ENCODE measurements around the gene KAT14.
"Not testable (repeated sequence)": the region's sequence is repeated elsewhere in the genome, so short reads cannot be mapped to it uniquely, and the experiment has no call there.

Gene KAT14

DNA sequence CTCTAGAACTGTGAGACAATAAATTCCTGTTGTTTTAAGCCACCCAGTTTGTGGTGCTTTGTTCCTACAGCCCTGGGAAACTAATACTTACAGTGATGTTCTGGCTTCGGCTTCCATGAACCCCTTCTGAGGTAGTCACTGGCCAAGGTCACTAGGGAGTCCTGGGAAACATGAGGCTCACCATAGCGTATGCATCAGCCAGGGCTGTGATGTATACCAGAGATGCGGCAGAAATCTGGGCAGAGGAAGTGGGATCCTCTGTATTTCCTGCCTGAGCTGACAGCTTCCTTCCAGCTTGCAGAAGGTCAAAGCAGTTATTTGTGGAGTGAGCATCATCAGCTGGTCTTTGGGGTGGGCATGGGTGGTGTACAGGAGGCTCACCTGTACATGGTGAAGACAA, 27.9 kb downstream of the KAT14 start:
- no peak for DNase-seq

GRCh38 chr20:18166241-18166881, 28.7 kb downstream of the KAT14 start:
- DNase-seq, result no peak

DNA sequence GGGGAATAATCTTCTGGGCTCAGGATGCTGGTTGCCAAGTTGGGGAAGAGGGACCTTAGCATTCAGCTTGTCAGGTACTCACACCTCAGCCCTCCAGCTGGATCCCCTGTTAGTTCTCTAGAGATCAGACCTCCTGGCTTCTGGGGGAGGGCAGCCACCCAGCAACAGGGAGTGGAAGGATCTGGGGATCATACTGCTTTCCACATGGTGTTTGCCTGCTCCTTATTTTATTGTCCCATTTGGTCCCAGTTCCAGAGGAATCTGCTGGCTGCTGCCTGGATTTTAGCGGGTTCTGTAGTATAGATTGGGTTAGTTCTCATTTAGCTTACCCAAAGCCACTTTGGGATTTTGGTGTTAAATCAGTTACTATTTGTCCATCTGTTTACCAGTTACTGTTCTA, 29.3 kb downstream of the KAT14 start:
- DNase-seq, result no peak

- no peak for DNase-seq
These were observed 34.7 kb downstream of the KAT14 start for GRCh38 chr20:18172379-18172778.

GRCh38 chr20:18174906-18175683, 37.4 kb downstream of the KAT14 start:
- no peak for DNase-seq

GRCh38 chr20:18176318-18176785, 38.7 kb downstream of the KAT14 start:
- no peak for DNase-seq

GRCh38 chr20:18180366-18180765, 42.7 kb downstream of the KAT14 start:
- DNase-seq, result not testable (repeated sequence)

GRCh38 chr20:18180815-18181214, 43.2 kb downstream of the KAT14 start:
- no peak for DNase-seq

DNA sequence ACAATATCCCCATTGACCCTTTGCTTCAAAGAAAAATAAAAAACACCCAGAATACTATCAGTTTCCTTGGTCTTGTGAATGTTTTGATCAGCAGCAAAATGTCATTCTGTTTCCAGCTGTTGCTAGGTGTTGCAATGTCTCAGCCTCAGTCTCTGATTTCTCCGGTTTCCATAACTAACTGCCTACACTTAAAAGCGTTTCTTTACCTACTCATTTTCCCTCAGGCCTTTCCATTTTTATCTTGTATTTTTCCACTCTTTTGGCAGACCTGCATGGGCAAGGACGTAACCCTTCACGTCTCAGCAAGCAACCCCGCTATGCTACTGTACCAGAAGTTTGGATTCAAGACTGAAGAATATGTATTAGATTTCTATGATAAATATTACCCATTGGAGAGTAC, 49.4 kb downstream of the KAT14 start:
- DNase-seq, result no peak

GRCh38 chr20:18188434-18188833, 50.8 kb downstream of the KAT14 start:
- DNase-seq, result no peak

DNA sequence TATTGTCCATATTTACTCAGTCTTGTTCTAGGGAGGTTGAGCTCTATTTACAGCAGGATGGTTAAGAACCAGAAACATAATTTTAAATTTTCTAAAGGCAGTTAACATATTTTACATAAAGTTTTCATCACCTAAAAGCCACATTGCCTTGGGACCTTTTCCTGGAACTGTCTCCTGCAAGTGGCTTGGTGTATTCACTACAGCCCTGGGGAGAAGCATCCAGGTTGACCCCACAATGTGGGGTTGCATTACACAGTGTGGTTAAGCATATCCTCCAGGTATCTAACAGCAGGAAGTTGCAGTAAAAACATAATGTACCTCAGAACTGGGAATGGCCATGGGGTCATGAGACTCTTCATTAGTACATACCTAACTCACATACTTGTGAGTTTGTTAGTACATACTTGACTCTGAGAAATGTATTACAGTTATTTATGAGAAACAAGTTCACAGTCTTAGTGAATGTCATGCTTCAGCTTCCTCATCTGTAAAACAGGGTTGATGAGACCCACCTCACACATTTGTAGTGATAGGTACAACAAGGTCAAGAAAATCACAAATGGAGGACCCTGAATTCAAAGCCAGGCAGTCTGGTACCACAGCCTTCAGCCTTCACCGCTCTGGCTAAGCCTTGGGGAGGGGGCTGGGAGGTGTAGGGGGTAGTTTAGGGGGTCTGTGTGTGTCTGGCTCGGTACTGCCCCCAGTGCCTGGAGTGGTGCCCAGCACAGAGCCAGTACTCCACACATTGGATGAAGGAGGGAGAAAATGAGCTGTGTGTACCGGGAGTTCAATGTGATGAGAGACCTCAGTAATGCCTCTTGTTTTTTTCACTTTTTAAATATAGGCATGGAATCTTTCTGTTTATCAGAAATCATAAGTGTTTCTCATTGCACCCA, 52.9 kb downstream of the KAT14 start:
- no peak for DNase-seq

DNA sequence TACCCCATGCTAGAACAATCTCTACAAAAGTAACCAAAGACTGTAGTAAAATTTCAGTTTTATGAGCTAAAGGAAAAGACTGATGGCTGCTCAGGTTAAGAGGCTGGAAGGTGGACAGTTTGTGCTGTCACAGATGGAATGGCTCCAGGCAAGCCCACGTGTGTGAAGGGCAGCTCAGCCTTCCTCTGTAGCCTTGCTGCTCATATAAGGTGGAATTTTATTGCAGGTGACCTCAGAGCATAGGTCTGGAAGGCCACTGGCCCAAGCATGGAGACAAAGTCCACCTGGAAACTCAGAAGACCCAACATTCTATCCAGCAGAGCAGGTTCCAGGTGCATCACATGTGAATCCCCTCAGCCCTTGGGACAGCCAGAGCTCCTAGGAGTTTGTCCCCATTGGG, 53.6 kb downstream of the KAT14 start:
- DNase-seq, result no peak

- DNase-seq, result not testable (repeated sequence)
These were observed 56.8 kb downstream of the KAT14 start for GRCh38 chr20:18194461-18194860.

DNA sequence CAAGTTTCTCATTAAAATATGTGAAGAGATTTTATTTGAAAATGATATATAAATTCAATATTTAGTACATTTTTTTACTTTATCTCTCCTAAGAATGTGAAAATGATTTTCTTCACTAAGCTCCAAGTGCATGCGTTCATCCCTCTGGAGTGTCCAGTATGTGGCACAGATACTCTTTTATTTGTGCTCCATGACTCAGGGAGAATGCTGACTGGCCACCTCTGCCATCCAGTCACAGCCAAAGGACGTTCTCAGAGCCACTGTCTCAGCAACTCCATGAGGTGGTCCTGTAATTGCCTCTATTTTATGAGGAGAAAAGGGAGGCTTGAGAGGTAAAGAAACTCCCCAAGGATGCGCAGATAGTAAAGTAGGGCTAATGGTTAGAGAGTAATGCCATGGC, 58.3 kb downstream of the KAT14 start:
- no peak for DNase-seq

DNA sequence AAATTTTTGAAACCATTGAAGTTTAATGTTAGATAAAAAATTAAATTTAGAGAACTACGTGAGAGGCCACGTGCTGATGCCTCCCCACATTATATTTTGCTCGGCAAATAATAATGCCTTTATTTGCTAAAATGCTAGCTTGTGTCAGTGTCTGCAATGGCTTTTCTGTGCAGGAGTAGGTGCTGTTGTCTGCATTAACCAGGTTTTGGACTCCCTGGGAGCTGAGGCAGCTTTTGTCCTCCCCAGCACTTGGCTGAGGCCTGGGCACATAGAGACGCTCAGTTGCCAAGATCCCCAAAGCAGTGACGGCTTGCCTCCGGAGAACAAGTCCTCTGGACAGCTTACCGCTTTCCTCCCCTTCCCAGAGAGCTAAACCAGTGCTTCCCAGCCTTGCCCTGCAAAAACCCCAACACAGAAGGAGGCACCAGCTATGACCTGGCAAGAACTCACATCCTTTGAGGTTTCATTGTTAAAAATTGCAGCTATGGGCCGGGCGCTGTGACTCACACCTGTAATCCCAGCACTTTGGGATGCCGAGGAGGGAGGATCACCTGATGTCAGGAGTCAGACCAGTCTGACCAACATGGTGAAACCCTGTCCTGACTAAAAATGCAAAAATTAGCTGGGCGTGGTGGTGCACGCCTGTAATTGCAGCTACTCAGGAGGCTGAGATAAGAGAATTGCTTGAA, 59.9 kb downstream of the KAT14 start:
- no peak for DNase-seq

- no peak for DNase-seq
These were observed 65.3 kb downstream of the KAT14 start for GRCh38 chr20:18202966-18203365.

- DNase-seq, result not testable (repeated sequence)
These were observed 66.0 kb downstream of the KAT14 start for GRCh38 chr20:18203700-18204099.

GRCh38 chr20:18213002-18213401, 75.3 kb downstream of the KAT14 start:
- no peak for DNase-seq

DNA sequence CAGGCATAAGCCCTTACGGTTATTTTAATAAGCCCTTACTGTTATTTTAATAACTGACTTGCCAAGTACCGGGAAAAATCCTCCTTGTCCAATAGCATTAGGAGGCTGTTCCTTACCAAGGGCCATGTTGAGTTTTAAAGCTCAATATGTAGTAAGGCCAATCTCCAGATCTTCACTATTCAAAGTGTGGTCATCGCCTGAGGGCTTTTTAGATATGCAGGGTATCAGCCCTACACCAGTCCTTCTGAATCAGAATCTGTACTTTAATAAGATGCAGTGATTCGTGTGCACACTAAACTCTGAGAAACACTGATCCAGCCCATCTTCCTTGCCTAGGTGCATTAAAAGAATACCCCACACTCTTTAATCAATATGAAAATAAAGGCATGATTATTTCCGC, 77.9 kb downstream of the KAT14 start:
- DNase-seq, result no peak

GRCh38 chr20:18218280-18218679, 80.6 kb downstream of the KAT14 start:
- DNase-seq, result no peak

- DNase-seq, result no peak
These were observed 85.7 kb downstream of the KAT14 start for GRCh38 chr20:18223409-18223808.

GRCh38 chr20:18224968-18225568, 87.4 kb downstream of the KAT14 start:
- no peak for DNase-seq
